Measurements from ENCODE around the gene RTF1.
"Not testable (repeated sequence)": the region's sequence is repeated elsewhere in the genome, so short reads cannot be mapped to it uniquely, and the experiment has no call there.

RTF1 gene

GRCh38 chr15:41437448-41437847 is 20.6 kb downstream of the RTF1 start:
- no peak for DNase-seq (ENCODE audit: low read depth)

DNA sequence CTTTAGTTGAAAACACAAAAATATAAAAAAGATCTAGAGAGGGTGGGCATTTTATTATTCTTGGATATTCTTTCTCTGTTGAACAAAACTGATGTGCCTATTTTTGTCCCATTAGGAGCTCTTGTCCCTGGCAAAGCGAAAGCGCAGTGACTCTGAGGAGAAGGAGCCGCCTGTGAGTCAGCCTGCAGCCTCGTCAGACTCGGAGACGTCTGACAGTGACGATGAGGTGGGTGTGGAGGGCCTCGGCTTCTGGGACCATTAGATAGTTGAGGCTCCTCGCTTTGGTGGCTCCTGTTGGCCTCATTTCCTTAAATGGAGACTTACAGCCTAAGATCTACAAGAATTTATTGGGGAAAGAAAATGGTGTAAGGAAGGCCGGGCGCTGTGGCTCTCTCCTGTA is 21.3 kb downstream of the RTF1 start:
- no peak for DNase-seq (ENCODE audit: low read depth)

GRCh38 chr15:41438745-41439144 is 21.9 kb downstream of the RTF1 start:
- DNase-seq (ENCODE audit: low read depth), result not testable (repeated sequence)

GRCh38 chr15:41443275-41443674 is 26.4 kb downstream of the RTF1 start:
- DNase-seq (ENCODE audit: low read depth), result no peak

DNA sequence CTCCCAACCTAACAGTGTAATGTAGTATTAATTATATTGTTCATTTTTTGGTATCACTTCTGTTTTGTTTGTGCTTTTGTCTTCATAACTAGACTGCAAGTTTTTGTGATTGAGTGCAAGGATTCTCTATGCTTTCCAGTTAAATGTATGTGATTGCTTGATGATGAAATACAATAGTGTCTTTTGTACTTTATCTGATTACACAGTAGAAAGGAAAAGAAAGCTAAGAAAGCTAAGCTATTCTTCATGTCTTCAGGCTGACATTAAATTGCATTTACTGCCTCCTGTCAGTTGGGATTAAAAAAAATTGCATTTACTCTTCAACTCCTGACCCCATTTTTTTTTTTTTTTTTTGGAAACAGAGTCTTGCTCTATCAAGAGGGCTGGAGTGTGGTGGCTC is 28.5 kb downstream of the RTF1 start:
- no peak for DNase-seq (ENCODE audit: low read depth)

GRCh38 chr15:41462084-41462795 is 45.3 kb downstream of the RTF1 start:
- no peak for DNase-seq (ENCODE audit: low read depth)

DNA sequence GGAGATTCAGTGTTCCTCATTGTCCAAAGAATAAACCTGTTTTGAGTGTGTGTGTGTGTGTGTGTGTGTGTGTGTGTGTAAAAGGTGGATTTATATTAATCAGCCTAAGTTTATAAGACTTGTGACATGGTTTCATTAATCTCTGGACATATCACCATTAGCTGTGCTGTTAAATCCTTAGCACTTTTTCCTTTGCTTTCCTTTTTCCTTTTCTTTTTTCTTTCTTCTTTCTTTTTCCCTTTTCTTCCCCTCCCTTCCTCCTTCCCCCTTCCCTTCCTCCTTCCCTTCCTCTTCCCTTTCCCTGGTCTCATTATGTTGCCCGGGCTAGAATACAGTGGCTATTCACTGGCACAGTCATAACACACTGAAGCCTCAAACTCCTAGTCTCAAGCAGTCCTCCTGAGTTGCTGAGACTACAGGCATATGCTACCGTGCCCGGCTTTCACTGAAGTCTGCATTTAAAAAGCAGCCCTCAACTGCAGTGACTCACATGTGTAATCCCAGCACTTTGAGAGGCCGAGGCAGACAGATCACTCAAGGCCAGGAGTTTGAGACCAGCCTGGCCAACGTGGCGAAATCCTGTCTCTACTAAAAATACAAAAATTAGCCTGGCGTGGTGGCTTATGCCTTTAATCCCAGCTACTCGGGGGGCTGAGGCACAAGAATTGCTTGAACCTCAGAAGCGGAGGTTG is 48.1 kb downstream of the RTF1 start:
- no peak for DNase-seq (ENCODE audit: low read depth)

GRCh38 chr15:41465822-41466421 is 49.0 kb downstream of the RTF1 start:
- no peak for DNase-seq (ENCODE audit: low read depth)

GRCh38 chr15:41466711-41467110 is 49.8 kb downstream of the RTF1 start:
- DNase-seq (ENCODE audit: low read depth), result no peak

- DNase-seq (ENCODE audit: low read depth), result not testable (repeated sequence)
Measured at GRCh38 chr15:41469644-41470043, 52.7 kb downstream of the RTF1 start.

- no peak for DNase-seq (ENCODE audit: low read depth)
Measured at GRCh38 chr15:41473418-41473817, 56.5 kb downstream of the RTF1 start.

DNA sequence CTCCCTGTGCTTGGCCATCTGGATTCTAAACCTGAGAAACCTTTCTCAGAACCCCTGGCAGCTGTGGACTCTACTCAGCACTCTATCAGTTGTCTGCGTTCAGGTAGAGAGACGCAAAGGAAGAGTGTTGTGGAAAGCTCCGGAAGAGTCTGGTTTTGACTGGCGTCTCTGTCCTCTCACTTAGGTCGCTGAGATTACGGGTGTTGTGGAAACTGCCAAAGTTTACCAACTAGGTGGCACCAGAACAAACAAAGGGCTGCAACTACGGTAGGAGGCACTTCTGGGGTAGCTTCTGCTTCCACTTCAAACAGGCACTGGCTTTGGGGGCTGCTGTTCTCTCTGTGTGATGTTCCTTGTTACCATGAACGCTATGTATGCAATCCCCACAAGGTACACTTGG is 57.5 kb downstream of the RTF1 start:
- DNase-seq (ENCODE audit: low read depth), result no peak

GRCh38 chr15:41474941-41475340 is 58.0 kb downstream of the RTF1 start:
- no peak for DNase-seq (ENCODE audit: low read depth)

DNA sequence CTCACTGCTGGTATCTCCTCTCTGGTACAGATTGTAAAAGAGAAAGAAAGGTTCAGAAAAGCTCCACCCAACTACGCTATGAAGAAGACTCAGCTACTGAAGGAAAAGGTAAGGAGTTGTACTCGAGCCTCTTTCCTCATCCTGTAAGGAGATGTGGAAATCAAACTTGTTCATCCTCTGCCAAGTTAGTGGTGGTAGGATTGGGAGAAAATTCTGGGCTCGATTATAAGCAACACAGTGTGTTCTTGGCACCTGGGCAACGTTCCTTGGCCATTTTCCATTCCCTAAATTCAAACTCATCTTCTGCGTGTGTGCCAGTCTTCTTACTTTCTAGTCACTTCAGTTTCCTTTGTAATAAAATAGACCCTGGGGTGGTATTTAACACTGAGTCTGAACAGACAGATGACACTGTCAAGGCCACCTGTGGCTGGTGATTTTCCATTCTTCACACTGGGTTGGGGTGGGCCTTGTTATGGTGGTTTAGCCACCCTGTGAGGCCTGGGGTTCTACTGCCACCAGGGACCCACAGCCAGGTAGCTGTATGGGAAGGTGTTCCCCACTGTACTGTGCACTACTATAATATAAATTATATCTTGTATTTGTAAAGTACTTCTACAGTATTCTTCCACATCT is 59.6 kb downstream of the RTF1 start:
- no peak for DNase-seq (ENCODE audit: low read depth)

- no peak for DNase-seq (ENCODE audit: low read depth)
Measured at GRCh38 chr15:41480396-41481140, 63.7 kb downstream of the RTF1 start.

DNA sequence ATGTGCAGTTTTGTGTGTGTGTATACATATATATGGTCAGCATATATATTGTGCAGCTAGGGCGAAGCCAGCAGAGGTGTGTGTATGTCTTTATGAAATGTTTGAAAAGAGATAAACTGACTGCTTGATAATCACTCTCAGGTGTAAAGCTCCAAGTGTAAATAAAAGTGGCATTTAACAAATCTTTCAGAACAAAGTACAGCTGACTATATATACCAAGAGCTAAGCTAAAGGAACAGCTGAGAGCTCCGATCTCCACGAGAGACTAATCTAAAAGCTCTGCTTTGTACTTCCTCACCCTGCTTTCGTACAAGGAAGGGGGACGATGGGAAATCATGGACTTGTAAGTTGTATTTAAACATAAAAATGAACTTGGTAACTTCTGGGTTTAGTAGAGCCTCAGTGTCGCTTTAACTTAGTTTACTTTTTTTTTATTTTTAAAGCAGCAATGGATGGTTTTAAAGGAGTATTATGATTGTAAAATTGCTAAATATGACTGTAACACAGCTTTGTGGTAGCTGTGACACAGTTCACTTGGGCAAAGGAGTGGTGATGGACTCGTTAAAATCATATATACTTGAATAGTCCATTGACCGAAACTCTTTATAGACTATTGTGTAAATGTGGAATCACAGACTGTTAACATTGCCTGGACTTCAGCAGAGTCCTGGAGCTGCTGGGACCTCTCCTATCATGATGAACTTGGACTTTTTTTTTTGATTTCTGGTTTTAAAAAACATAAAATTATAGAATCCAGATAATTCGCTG is 65.4 kb downstream of the RTF1 start:
- no peak for DNase-seq (ENCODE audit: low read depth)

GRCh38 chr15:41483115-41483514 is 66.2 kb downstream of the RTF1 start:
- DNase-seq (ENCODE audit: low read depth), result no peak

GRCh38 chr15:41483519-41483918 is 66.6 kb downstream of the RTF1 start:
- DNase-seq (ENCODE audit: low read depth), result no peak

DNA sequence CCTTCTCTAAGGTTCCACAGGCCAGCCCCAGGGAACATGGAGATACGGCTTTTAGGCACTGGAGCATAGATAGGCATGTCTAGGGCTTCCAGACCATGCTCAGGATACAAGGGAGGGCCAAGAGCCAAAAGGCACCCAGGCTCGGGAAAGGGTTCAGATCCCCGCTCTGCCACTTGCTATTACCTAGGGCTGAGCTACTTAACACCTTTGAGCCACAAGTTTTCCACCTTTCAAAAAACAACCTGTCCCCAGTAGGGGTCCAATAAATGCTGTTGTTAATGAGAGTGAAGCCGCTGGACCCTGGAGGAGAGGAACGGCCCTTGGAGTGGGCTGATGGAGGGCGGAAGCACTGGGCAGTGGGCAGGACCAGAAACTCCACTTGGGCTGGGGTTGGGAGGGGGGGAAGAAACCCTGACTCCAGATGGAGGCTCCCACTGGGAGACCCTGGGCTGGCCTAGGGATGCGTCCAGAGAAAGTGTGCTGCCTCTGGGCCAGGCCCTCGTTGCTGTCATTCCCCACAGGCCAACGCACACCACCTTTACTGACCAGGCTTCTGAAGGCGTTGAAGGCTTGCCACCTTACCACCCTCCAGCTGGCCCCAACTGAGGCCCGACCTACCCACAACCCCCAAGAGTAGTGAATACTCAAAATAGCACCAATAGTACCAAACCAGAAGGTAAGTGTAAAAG is 68.2 kb downstream of the RTF1 start:
- no peak for DNase-seq (ENCODE audit: low read depth)

- no peak for DNase-seq (ENCODE audit: low read depth)
Measured at GRCh38 chr15:41486286-41486685, 69.4 kb downstream of the RTF1 start.

DNA sequence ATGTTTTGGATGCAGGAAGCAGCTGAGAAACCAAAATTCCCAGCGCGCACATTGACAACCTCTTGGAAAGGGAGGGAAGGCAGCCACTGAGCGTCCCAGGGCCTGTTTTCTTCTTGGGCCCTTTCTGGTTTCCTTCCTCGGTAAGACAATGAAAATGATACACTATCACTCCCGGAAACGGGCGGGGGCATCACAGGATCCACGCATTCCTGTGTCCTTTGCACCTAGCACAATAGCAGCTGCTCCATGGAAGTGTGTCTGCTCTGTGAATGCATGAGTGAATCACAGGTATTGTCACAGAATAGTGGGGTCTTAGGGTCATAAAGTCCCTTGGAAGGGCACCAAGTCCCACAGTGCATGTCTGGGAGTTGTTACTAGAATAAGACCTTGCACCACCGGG is 70.5 kb downstream of the RTF1 start:
- DNase-seq (ENCODE audit: low read depth), result no peak

Data from activated T-cell treated with anti-CD3 and anti-CD28 coated beads for 1 hour (primary cell).